Daoy (cell line): ENCODE data around the gene HOXB6. TPM values are rescaled to one million over a fixed set of nuclear protein-coding genes. Genes with fewer than 3 reads are reported as not detected.

Source experiments
- DNase-seq: peaks from one replicate; pipeline ENCODE4 v3.0.0-alpha.2; 2015; ENCODE audit warnings: low read depth
- total RNA-seq: library from RNA; depleted of rRNA; stranded (reverse); fragments of >200 nt; shearing (Covaris generic); gene quantifications from 2 replicates; pipeline ENCODE4 v1.2.3, GENCODE V29; 2014; rRNA removed

Gene HOXB6
- total RNA-seq, 1 experiment from 2014 or later, result 6.7 TPM

DNA sequence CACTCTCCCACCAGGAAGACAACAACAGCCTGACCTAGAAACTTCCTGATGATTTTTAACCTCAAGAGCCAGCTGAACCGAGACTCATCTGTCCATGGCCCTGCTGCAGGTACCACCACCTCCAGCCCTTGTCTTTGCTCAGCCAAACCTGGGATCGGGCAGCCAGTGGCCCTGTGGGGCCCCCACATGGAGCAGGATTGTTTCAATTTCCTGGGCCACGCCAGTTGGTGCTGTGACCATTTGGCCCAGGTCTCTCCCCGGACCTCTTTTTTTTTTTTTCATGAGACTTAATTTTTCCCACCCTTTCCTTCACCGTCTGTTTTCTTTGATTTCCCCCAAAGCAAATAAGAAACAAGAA is 51.6 kb downstream of the HOXB6 start:
- no peak for DNase-seq

DNA sequence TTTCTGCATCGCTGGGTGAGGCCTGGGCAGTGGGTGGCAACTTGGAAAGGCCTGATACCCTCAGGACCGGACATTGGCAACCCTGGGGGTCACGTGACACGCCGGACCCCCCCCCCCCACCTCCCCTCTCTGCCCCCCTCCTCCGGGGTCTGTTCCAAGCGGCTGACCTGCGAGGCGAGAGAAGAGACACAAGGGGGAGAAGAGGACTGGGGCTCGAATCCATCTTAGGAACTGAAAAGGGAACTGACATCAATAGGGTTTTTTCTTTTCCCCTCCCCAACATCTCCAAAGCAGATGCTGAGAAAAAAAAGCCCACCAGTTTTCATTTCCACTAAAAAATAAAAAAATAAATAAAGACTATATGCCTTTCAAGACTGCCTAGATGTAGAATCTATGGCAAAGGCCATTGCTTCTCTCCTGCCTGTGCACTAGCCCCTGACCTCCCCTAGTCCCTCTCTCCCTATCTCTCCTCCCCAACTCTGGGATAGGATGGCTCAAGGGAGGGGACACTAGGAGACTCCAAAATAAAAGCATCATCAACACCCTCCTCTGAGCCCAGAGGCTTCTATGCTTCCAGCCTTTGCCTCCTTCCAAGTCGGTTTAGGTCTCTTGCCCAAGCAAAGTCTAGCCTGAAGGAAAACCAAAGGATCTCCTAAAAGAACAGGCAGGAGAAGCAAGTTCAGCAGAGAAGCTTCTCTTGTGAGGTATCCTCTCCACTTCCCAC is 52.2 kb downstream of the HOXB6 start:
- DNase-seq, result no peak

DNA sequence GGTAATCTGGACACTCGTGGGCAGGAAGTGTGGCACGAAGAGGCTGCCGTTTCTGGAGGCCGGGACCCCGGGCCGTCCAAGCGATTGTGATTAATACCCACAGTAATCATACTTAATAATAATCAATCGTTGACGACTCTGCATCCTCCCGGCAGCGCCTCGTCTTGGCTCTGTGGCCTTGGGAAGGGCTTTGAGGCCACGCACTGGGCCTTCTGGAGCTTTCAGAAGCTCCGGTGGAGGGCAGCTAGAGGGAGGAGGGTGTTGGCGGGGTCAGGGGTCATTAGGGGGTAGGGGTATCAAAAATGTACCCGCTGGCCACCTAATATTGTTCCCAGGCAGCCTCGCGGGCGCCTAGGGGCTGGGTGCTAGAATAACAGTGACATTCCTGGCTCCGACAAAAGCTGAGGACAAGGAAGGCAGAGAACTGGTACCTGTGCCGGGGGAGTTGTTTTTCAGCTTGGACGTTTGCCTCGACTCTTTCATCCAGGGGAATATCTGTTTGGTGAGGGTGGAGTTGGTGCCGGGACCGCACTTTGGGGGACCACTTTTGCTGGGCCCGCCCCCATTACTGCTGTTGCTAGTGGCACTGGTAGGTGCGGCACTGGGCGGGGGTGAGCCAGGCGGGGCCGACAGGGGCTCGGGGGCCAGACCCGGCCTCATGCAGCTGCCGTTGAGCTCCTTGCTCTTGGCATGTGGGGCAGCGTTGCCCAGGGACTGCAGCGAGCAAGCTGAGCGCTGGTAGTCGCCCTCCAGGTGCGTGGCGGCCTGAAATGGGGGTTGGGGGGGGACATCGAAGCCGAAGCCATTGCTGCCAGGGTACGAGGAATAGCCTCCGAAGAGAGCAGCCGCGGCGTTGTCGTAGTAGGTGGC is 53.0 kb downstream of the HOXB6 start:
- DNase-seq, result no peak

DNA sequence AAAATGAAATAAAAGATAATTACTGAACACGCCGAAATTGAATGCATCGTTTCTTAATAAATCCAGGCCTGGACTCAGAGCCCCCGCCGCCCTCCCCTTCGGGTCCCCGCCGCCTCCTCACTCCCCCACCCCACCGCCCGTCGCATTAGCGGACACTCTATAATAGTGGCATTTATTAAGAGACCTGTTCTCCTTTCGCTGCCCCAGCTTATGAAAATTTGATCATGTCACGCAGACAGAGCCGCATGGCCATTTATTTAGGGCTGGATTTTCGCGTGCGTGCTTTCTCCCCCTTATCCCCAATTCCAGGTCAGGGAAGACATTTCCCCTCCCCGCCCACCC is 53.6 kb downstream of the HOXB6 start:
- no peak for DNase-seq

GRCh38 chr17:48550502-48551213 is 54.1 kb downstream of the HOXB6 start:
- no peak for DNase-seq

GRCh38 chr17:48549914-48550501 is 54.8 kb downstream of the HOXB6 start:
- DNase-seq, result no peak

DNA sequence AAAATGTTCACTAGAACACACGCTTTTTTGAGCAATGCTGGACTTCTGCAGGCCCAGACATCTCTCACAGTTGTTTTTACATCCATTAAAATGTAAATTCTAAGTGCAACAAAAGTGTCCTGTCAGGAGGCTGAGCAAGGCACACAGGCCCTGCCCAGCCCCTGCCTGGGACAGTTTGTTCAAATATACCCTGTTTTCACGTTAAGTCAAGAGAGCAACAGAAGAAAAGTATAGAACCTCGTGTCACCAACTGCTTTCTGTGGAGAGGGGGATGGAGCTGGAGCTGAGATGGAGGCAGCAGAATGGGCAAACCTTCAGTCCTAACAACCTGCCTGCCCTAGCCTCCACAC is 55.5 kb downstream of the HOXB6 start:
- DNase-seq, result no peak

DNA sequence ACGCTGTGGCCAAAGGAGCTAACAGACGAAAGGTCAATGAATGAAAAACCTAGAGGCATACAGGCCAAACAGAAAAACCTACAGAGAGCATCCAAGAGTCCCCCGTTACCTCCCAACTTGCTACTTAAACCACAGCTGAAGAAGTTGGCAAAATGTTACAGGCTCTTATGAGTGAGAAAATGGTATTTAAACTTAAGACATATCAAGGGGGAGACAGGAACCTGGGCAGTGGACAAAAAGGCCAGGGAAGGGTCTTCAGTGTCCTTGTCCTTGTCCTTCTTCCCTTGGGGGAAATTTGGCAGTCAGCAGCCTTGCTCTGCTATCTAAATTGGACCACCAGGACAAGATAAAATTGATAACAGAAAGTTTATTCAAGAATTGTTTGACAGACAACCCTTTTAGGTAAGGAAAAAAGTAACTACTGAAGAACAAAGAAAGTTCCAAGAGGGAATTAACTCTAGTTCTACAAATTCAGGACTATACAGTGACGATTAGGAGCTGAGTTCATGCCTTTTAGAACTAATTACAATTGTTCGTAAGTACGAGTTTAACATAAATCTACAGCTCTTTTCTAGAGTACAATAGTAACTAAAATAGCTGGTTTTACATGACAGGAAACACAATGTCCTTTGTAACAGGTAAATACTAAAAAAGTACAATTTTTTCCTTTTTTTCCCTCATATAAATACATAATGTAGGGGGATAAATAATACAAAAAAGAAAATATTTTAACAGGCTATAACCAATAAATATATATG is 56.1 kb downstream of the HOXB6 start:
- DNase-seq, result no peak

GRCh38 chr17:48547808-48548522 is 56.8 kb downstream of the HOXB6 start:
- DNase-seq, result no peak

DNA sequence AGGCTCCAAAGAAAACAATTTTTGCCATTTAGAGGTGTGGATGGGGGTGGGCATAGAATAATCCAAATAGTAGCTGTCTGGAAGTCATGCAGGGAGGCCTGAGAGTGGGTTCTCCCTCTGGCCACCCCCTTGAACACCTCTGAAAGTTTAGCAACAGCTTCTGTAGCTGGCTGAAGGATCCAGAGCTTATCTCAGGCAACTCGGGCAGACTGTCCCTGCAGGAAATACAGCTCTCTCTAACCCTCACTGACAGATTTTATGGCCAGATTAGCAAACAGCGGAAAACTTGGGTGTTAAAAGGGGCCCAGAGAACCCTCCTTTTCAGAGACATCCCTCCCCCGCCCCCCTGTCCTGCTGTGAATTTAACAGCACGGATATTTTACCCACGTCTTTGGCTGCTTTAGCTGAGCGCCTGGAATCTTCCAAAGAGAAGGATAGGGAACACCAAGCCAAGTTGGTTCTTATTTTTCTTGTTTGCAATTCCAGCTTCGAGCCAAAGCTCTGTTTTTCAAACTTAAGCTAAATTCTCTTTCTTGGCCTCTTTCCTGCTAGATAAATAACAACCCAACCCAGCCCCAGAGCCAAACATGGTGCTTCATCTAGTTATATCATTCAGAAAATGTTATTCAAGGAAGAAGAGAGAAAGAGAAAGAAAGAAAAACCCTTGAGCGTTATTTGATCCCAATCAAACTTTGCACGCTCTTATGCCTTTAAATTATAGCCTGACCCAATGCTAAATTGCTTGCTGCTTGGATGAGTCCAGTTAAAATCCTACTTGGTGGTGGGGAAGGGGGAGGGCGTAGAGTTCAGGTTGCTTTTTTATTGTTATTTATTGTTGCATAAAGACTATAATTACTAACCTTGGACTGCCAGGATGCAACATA is 57.6 kb downstream of the HOXB6 start:
- DNase-seq, result no peak

DNA sequence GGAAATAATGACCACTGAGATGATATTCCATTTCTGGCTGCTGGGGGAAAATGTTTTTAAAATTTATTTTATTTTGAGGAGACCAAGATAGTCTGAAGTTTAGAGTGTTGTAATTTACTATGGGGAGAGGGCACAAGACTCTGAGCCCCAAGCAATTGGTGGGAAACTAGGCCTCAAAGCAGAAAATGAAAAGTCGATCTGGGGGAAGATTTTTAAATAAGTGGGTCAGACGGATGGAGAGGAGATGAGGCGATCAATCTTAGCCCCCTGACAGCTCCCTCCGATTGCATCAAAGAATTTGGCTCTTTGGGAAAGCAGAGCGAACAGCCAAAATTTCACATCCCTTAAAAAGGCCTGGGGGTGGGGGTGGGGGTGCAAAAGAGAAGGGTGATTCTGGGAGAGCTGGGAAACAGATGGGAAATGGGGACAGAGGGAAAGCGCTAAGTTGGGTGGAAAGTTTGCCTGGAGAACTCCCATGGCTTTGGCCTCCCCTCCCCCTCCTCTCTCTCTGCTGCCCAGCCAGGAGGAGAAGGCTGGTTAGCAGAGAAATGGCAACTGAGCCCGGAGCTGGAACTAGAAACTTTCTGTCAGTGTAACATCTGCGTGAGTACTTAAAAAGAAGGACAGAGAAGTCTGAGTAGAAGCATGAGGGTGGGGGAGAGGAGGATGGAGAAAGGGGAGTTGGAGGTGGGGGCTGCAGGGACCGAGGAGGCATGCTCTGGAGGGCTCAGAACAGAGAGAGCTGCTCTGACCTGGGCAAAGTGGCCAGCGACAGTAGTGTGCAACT is 58.5 kb downstream of the HOXB6 start:
- no peak for DNase-seq

Other genes with a start within 250 kb of the HOXB6 start
- gene SKAP1, start 174.8 kb downstream of the HOXB6 start, total RNA-seq, result 0.17 TPM in 1 of 2 replicates, not detected in the other
- not detected in 2 replicates for gene HOXB1, start 74.0 kb downstream of the HOXB6 start, total RNA-seq
- 1.3 and 15.9 TPM in 2 replicates for gene HOXB2, start 59.9 kb downstream of the HOXB6 start, total RNA-seq
- gene HOXB4, start 26.6 kb downstream of the HOXB6 start, total RNA-seq, result 0.68 and 2.5 TPM in 2 replicates
- gene HOXB3, start 14.7 kb downstream of the HOXB6 start, total RNA-seq, result 1.3 and 3.1 TPM in 2 replicates
- gene HOXB5, start 11.2 kb downstream of the HOXB6 start, total RNA-seq, result 0.06 TPM in 1 of 2 replicates, not detected in the other
- gene HOXB7, start 6.0 kb upstream of the HOXB6 start, total RNA-seq, result 10.6 and 13.2 TPM in 2 replicates
- 6.9 and 12.4 TPM in 2 replicates for gene HOXB8, start 10.3 kb upstream of the HOXB6 start, total RNA-seq
- gene HOXB9, start 21.4 kb upstream of the HOXB6 start, total RNA-seq, result 4.7 and 10.6 TPM in 2 replicates
- not detected in 2 replicates for gene PRAC1, start 117.5 kb upstream of the HOXB6 start, total RNA-seq
- gene PRAC2, start 118.2 kb upstream of the HOXB6 start, total RNA-seq, result not detected in 2 replicates
- gene HOXB13, start 123.8 kb upstream of the HOXB6 start, total RNA-seq, result 2.5 and 3.2 TPM in 2 replicates
- gene TTLL6, start 212.2 kb upstream of the HOXB6 start, total RNA-seq, result not detected in 2 replicates
- gene CALCOCO2, start 226.0 kb upstream of the HOXB6 start, total RNA-seq, result 11.0 and 20.9 TPM in 2 replicates